Loucy (cell line): ENCODE measurements around the gene KDM4C.
A peak's percentile ranks its signal among the peaks of the same experiment; 100 is the strongest.

Experiments used
- EZH2phosphoT487 ChIP-seq: fragments of 200-600 bp; IDR thresholded peaks from 2 replicates; pipeline ENCODE4 v1.6.1; 2018; ENCODE audit warnings: antibody characterized with exemption, mild to moderate bottlenecking, moderate library complexity, borderline replicate concordance
- TF ChIP-seq, protein P1 (sequence below): fragments of 200-600 bp; sonication (generic); conservative IDR thresholded peaks from 2 replicates; pipeline ENCODE4 v1.5.1; 2014; ENCODE audit warnings: mild to moderate bottlenecking, antibody characterized with exemption, low read length

DNA sequence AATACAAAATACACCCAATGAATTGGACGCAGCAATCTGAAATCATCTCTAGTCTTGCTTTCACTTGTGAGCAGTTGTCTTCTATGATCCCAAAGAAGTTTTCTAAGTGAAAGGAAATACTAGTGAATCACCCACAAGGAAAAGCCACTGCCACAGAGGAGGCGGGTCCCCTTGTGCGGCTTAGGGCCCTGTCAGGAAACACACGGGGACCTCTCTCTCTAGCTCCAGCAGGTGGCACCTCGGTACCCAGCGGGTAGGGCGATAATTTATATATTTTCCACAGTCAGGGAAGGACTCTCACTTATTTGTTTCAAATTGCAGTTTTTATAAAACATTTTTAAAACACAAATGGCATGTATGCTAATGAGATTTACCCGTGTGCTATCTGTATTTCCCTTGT is 417.1 kb downstream of the KDM4C start:
- TF ChIP-seq, protein P1, sequence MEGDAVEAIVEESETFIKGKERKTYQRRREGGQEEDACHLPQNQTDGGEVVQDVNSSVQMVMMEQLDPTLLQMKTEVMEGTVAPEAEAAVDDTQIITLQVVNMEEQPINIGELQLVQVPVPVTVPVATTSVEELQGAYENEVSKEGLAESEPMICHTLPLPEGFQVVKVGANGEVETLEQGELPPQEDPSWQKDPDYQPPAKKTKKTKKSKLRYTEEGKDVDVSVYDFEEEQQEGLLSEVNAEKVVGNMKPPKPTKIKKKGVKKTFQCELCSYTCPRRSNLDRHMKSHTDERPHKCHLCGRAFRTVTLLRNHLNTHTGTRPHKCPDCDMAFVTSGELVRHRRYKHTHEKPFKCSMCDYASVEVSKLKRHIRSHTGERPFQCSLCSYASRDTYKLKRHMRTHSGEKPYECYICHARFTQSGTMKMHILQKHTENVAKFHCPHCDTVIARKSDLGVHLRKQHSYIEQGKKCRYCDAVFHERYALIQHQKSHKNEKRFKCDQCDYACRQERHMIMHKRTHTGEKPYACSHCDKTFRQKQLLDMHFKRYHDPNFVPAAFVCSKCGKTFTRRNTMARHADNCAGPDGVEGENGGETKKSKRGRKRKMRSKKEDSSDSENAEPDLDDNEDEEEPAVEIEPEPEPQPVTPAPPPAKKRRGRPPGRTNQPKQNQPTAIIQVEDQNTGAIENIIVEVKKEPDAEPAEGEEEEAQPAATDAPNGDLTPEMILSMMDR, result peak; percentile 61
- TF ChIP-seq EZH2phosphoT487, result no peak
